HG02763 (cell line): ENCODE measurements around the gene MCM9.
A peak's percentile ranks its signal among the peaks of the same experiment; 100 is the strongest.

Source experiments
- ATAC-seq: cut with Tn5 transposase; IDR thresholded peaks from one replicate; pipeline ENCODE4 v1.9.1; 2021; ENCODE audit warnings: mild to moderate bottlenecking, moderate library complexity; ENCODE audit not compliant: unreplicated experiment

The MCM9 gene

DNA sequence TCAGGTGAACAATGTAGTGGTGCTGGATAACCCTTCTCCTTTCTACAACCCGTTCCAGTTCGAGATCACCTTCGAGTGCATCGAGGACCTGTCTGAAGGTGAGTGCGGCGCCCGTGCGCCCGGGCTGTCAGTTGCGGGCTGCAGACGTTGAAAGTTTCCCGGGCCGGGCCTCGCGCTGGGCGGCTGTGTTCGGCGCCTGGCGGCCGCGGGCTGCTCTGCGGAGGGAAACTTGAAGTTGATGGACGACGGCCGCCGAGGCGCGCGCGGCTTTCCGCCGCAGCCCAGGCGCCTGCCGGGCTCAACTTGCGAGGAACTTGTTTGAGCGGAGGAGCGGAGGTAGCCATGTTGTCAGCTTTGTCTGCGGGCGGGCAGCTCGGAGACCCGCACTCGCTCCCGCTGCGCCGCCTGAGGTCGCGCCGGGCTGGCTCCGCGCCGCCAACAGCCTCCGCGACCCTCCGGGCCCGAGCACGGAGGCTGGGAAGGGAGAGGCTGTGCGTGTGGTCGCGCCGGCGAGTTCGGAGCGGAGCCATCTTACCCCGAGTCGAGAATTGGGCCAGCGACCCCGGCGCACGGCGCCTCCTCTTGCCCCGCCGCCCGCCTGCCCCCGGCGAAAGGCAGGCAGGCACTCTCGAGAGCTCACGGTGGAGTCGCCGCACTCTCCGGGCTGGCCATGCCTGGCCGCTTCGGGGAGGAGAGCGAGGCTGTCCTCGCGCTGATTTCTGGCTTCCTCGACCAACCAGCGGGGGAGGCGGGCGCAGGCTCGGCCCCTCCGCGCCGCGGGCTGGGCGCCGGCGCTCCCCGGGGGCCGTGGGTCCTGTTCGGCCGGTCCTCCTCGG, 40.3 kb downstream of the MCM9 start:
- ATAC-seq = peak; percentile 33

DNA sequence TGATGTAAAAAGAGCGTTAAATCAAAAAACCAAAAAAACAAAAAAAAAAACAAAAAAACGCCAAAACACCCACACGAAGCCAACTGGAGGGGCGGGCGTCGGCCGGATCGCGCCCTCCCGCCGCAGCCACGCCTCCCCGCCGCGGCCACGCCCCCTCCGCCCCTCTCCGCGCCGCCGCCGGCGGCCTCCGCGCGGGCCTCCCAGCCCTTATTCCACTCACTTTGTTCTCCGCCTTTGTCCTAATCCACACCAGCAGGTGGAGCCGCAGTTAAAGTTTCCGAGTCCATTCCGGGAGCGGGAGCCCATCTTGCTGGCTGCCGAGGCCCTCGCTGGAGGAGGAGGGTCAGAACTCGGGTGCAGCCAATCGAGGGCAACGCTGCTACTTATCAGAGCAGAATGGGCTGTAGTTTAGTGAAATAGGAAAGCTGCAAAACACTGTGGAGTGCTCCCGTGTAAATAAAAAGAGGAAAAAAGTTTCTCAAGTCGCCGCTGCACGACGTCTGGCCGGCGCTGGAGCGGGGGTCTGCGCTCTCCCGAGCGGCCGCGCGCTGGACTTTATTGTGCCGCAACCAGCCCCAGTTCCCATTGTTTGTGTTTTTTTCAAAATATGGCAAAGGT, 41.0 kb downstream of the MCM9 start, which contains the start of gene ASF1A:
ASF1A (plus strand) TSS at position 346 of the 618 bp plus-strand sequence; CDS start at position 608, 262 bp downstream.
- ATAC-seq = peak; percentile 72

DNA sequence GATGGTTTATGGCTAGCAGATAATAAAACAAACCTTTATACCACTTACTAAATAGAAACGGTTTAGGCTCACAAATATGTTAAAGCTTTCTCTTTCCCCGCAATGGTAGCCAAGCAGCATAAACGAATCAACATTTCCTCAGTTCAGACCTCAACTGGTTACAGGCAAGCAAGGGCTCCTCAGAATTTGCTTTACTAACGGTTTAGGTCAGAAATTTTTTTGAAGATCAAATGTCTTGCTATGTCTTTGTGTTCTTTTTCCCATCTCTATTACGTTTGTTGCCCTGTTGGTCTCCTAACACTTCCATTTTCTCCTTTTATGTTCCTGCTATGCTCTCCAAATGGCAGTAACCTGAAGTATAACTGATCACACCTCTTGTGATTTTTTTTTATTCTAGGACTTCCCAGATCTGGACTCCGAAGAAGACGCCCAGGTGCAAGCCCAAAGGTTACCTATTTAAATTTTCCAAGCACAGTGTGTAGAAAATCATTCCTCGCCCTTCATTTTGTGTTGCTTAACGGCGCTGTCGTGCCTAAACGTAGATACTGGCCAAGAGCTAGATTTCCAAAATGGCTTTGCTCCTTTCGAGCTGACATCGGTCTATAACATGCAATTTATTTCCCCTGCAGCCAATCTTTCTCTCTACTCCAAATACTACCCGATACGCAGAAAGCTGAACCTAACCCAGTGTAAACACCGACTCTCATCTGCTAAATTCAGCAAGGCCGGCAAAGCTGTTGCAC, 41.7 kb downstream of the MCM9 start:
- peak; percentile 10 for ATAC-seq

DNA sequence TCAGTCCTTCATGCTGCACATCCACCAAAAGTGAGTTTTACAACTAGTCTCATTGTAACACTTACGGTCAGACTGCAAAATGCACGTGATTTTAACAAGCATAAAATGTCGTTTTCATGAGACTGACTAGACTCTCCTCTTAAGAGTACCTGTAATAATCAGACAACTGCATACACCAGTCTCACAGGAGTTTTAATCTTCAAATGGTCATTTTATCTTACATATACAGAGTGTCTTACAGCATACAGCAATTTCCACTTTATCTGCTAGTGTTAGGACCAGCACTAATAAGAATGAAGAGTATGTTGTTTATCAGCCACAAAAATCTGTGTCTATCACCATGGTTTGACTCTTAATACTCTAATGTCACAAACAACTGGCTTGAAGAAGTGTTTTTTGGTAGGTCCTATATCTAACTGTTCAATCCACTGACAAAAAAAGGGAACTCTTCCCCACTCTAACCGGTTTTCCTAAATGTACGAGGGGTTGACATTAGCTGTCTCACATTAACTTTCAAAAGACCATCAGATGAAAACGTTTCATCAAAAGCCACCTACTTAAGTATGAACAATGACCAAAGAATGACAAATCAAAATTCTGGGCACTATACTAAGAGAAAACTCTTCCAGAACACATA, 42.5 kb downstream of the MCM9 start:
- ATAC-seq = no peak

DNA sequence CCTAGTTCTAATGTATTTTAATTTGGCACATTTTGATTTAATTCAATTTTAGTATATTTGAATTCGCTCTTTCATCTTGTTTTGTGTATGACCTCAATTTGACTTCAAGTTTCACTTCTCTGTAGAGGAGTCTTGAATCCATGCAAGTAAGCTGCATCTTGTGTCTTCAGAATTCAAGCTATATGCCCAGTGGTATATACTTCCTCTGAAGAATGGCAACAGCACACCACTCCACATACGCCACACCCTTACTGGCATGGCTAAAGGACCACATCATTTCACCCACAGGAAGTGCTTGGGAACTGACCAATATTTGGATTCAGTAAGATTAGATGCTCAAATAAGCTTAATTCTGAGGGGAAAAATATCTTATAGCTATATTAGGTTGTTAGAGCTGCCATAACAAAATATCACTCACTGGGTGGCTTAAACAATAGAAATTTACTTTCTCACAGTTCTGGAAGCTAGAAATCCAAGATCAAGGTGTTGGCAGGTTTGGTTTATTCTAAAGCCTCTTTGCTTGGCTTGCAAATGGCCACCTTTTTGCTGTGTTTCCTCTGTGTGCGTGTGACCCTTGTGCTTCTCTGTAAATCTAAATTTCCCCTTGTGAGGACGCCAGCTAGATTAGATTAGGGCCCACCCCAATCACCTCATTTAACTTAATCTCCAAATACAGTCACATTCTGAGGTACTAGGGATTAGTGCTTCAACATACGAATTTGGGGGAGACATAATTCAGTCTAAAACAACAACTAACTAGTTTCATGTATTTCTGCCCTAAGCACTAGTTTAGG, 43.8 kb downstream of the MCM9 start:
- no peak for ATAC-seq

DNA sequence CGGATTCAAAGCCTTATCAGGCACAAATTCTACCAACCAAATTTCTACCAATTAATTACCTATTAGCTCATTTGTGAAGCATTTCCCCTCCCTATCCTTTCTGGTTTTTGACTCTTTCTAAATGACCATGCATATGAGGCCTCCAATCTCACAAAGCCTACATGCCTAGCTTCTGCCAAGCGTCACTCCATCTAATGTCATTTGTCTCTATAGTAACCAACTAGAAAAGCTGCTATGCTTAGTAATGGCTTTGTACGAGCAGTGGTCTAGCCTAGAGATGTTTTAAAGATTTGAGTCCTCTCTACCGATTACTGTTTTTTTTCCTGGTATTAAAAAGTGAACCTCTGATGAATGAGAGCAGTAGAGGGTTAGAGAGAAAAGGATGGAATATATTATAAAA, 45.8 kb downstream of the MCM9 start:
- no peak for ATAC-seq

DNA sequence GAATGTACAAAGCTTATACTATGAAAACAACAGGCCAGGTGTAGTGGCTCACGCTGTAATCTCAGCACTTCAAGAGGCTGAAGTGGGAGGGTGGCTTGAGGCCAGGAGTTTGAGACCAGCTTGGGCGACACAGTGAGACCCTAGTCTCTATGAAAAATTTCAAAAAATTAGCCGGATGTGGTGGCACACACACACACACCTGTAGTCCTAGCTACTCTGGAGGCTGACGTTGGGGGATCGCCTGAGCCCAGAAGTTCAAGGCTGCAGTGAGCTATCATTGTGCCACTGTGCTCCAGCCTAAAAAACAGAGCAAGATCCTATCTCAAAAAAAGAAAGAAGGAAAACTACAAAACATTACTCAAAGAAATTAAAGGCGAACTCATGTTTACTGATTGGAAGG, 48.3 kb downstream of the MCM9 start:
- no peak for ATAC-seq

DNA sequence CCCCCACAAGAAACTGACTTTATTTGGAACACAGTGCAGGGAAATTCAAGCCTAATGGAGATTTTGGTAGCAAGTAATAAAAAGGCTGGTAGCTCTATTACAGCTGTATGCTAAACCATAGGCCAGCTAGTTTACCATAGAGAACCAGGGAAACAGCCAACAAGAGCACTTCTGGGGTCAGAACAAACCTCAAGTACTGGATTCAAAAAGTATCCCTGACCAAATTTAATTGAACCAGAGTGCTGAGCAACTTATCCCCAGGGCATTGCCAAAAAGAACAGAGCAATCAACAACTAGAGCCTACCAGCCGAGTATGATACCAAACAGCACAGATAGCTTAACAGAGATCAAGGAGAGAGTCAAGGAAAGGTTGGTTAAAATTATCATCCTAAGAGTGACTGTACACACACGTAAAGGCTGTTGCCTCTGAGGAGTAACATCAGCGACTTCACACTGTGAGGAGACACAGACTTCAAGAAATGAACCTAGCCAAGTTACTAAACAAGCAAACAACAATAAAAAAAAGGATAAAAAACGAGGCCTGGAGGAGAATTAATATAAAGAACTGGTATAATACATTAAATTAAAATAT, 52.5 kb downstream of the MCM9 start:
- ATAC-seq = no peak

DNA sequence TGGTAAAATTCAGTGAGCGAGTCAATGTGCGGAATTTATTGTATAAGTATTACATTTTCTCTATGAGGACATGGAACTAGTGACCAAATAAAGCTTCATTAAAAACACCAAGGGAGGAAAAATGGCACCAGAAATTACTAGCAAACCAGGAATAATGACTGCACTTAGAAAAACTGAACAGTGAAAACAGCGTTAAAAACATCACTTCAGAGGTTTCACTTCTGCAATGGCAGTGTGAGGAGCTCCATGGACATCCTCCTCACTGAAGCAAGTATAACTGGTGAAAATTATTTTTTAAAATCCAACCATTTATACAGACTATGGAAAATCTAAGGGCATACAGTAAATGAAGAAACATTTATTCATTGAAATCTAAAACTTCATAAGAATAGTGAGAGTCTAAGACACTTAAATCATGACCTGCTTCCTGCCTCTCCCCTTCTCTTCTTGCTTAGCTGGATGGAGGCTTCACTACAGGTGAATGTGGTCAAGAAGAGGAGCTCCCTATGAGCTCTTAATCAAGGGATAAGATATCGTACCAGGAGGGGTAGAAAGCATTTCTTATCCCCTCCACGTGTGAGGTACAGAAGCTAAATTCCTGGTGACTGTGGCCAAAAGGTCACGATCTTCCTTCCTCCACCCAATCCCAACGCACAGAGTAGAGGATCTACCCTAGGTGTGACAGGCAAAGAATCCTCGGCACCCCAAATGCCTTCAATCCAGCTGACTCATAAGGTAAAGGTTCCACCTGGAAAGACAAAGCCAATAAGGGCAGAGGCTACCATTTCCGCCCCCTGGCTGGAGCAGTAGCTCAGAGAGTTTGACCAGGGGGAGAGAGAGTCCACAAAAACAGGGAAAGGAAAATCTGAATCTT, 53.3 kb downstream of the MCM9 start:
- peak; percentile 79 for ATAC-seq

DNA sequence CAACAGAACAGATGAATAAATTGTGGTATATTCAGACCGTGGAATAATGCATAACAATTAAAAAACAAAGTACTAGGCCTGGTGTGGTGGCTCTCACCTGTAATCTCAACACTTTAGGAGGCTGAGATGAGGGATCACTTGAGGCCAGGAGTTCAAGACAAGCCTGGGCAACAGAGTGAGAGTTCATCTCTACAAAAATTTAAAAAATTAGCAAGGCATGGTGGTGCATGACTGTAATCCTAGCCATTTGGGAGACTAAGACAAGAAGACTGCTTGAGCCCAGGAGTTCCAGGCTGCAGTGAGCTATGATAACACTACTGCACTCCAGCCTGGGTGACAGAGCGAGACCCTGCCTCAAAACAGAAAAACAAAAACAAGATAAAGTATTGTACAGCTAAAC, 57.2 kb downstream of the MCM9 start:
- no peak for ATAC-seq

DNA sequence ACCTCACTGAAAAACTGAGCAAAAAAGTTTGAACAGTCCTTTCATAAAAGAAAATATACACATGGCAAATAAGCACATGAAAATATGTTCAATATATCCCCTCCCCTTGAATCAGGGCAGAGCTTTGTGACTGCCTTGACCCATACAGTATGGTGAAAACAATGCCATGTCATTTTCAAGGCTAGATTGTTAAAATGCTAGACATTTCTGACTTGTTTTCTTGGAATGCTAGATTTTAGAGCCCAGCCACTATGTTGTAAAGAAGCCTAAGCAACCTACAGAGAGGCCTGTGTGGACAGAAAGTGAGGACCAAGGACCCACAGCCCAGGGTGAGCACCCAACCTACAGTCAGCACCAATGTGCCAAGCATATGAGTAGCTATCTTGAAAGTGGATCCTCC, 58.1 kb downstream of the MCM9 start:
- ATAC-seq = no peak

DNA sequence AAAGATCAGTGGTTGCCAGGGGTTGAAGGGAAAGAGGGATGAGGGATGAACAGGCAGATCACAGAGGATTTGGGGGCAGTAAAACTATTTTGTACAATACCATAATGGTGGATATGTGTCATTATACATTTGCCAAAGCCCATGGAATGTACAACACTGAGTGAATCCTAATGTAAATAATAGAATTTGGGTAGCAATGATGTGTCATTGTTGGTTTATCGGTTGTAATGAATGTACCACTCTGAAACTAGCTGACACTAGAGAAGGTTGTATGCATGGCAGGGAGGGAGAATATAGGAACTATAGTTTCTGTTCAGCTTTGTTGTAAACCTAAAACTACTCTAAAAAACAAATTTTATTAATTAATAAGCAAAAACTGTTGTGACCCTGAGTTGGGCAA, 58.8 kb downstream of the MCM9 start:
- no peak for ATAC-seq

DNA sequence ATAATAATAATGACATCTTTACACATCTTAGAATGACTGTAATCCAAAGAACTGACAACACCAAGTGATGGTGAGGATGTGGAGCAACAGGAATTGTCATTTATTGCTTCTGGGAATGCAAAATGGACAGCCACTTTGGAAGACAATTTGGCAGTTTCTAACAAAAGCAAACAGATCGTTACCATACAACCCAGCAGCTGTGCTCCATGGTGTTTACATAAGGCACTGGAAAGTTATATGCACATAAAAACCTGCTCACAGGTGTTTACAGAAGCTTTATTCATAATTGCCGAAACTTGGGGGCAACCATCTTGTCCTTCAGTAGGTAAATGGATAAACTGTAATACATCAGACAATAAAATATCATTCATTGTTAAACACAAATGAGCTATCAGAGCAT, 59.3 kb downstream of the MCM9 start:
- no peak for ATAC-seq

DNA sequence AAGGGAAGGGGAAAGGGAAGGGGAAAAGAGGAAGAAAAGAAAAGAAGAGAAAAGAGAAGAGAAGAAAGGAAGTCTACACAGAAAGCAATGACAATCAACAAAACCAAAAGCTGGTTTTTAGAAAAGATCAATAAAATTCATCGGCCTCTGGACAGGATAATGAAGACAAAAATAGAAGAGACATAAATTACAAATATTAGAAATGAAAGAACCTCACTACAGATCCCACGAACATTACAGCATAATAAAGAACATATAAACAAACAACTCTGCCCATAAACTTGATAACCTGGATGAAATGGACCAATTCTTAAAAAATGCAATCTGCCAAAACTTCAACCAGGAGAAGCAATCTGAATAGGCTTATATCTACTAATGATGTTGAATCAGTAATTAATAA, 61.7 kb downstream of the MCM9 start:
- no peak for ATAC-seq

DNA sequence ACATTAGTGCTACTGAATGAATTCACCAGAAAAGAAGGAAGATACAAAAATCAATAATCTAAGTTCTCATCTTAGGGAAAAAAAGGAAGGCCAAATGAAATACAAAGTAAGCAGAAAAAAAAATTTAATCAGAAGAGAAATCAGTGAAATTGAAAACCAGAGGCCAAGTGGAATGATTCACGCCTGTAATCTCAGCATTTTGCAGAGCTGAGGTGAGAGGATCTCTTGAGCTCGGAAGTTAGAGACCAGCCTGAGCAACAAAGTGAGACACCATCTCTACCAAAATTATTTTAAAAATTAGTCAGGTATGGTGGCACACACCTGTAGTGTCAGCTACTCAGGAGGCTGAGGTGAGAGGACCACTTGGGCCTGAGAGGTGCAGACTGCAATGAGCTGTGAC, 62.2 kb downstream of the MCM9 start:
- no peak for ATAC-seq

DNA sequence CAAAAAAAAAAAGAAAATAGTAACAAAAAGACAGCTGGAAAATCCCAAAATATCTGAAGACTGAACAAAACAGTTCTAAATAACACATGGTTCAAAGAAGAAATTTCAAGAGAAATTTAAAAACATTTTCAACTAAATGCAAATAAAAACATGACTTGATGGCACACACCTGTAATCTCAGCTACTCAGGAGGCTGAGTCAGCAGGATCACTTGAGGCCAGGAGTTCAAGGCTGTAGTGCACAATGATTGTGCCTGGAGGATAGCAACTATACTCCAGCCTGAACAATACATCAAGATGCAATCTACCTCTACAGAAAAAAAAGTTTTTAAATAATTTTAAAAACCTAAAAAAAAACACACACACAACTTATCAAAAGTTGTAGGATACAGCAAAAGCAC, 62.6 kb downstream of the MCM9 start:
- no peak for ATAC-seq

DNA sequence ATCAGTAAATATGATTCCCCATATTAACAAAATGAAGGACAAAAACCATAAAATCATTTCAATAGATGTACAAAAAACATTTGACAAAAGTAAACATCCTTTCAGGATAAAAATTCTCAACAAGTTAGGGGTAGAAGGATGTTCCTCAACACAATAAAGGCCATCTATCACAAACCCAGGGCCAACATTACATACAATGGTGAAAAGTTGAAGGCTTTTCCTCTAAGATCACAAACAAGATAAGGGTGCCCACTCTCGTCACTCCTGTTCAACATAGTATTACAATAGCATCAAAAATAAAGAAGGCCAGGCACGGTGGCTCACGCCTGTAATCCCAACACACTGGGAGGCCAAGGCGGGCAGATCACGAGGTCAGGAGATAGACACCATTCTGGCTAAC, 63.6 kb downstream of the MCM9 start:
- no peak for ATAC-seq

DNA sequence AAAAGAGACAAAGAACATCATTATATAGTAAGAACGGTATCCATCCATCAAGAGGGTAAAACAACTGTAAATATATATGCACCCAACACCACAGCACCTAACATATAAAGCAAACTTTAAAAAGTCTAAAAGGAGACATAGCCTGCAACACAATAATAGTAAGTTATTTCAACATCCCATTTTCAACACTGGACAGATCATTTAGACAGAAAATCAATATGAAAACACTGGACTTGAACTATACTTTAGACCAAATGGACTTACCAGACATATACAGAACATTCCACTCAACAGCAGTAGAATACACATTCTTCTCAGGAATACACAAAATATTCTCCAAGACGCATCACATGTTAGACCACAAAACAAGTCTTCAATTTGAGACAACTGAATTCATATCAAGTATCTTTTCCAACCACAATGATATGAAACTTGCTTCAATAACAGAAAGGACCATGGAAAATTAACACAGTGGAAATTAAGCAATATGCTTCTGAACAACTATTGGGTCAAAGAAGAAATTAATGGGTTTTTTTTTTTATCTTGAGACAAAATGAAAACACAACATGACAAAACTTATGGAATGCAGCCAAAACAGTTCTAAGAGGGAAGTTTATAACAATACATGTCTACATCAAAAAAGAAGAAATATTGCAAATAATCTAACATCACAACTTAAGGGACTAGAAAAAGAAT, 64.9 kb downstream of the MCM9 start:
- ATAC-seq = no peak

DNA sequence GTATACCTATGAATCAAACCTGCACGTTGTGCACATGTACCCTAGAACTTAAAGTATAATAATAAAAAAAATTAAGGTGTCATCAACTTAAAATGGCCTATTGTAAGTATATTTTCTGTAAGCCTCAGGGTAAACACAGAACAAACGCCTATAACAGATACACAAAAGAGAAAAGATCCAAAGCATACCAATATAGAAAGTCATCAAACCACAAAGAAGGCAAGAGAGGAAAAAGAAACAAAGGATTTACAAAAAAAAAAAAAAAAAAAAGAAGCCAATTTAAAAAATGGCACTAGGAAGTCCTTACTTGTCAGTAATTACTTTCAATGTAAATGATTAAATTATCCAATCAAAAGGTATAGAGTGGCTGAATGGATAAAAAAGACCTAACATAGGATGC, 65.6 kb downstream of the MCM9 start:
- no peak for ATAC-seq
